ENCODE results near the gene GPR15LG. TPM values are rescaled to one million over a fixed set of nuclear protein-coding genes. Genes with fewer than 3 reads are reported as not detected.

GPR15LG gene
- total RNA-seq, 2 donors from 2014 or later: not detected

- no peaks in the 10 kb centered on the region for H3K9me3 ChIP-seq
- no peak overlapping the region for H3K4me3 ChIP-seq
- H3K27ac ChIP-seq: no peak overlapping the region
- H3K4me1 ChIP-seq (ENCODE audit: control insufficient read depth in 1 of 2, low read depth in 2 of 2): no peaks in the 10 kb centered on the region
- no peak for ATAC-seq (ENCODE audit: insufficient number of reproducible peaks, low FRiP score, low read depth)
- no peak for DNase-seq (ENCODE audit: low spot score)
- no peaks in the 10 kb centered on the region for H3K27me3 ChIP-seq (replicated peaks; ENCODE audit: insufficient read depth)
- TF ChIP-seq, protein P1, sequence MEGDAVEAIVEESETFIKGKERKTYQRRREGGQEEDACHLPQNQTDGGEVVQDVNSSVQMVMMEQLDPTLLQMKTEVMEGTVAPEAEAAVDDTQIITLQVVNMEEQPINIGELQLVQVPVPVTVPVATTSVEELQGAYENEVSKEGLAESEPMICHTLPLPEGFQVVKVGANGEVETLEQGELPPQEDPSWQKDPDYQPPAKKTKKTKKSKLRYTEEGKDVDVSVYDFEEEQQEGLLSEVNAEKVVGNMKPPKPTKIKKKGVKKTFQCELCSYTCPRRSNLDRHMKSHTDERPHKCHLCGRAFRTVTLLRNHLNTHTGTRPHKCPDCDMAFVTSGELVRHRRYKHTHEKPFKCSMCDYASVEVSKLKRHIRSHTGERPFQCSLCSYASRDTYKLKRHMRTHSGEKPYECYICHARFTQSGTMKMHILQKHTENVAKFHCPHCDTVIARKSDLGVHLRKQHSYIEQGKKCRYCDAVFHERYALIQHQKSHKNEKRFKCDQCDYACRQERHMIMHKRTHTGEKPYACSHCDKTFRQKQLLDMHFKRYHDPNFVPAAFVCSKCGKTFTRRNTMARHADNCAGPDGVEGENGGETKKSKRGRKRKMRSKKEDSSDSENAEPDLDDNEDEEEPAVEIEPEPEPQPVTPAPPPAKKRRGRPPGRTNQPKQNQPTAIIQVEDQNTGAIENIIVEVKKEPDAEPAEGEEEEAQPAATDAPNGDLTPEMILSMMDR (IDR thresholded peaks at IDR 0.05): no peak
- H3K36me3 ChIP-seq: no peaks in the 10 kb centered on the region
Observed at GRCh38 chr10:84204122-84204521, 30.5 kb downstream of the GPR15LG start.

DNA sequence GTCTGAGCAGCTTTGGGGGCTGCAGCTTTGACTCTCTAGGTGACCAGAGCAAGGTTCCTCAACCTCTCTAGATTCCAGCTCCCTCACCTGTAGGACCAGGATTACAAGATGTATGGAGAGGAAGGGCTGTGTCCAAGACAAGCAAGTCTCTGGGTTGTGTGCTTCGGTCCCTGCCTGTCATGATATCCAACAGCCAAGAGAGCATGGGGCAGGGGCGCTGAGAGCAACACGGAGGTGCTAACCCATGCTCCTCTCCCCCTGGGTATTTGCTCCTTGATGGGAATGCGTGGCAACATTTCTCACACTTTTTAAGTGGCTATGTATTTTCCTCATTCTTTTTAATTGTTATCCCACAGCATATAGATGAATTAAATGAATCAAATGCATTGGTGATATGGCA is 31.0 kb downstream of the GPR15LG start:
- TF ChIP-seq, protein P1 (IDR thresholded peaks at IDR 0.05): no peak

GRCh38 chr10:84205049-84205852 is 31.6 kb downstream of the GPR15LG start:
- no peaks in the 10 kb centered on the region for H3K36me3 ChIP-seq
- no peak for DNase-seq (ENCODE audit: low spot score)
- ATAC-seq (ENCODE audit: insufficient number of reproducible peaks, low FRiP score, low read depth): no peak

More for the DNA sequence above, 31.0 kb downstream of the GPR15LG start:
- no peak for ATAC-seq (ENCODE audit: insufficient number of reproducible peaks, low FRiP score, low read depth)
- H3K36me3 ChIP-seq: no peaks in the 10 kb centered on the region
- no peaks in the 10 kb centered on the region for H3K27me3 ChIP-seq (replicated peaks; ENCODE audit: insufficient read depth)
- H3K27ac ChIP-seq: no peak overlapping the region
- no peak for DNase-seq (ENCODE audit: low spot score)
- H3K4me3 ChIP-seq: no peak overlapping the region
- H3K4me1 ChIP-seq (ENCODE audit: control insufficient read depth in 1 of 2, low read depth in 2 of 2): no peaks in the 10 kb centered on the region
- no peaks in the 10 kb centered on the region for H3K9me3 ChIP-seq

GRCh38 chr10:84205853-84206525 is 32.4 kb downstream of the GPR15LG start:
- Histone ChIP-seq H3K9me3 (no peaks in the 10 kb centered on the region), H3K4me3 (no peak overlapping the region), H3K27me3 (replicated peaks; ENCODE audit: insufficient read depth) (no peaks in the 10 kb centered on the region), H3K36me3 (no peaks in the 10 kb centered on the region), H3K4me1 (ENCODE audit: control insufficient read depth in 1 of 2, low read depth in 2 of 2) (no peaks in the 10 kb centered on the region), H3K27ac (no peak overlapping the region)
- DNase-seq (ENCODE audit: low spot score) (no peak), ATAC-seq (ENCODE audit: insufficient number of reproducible peaks, low FRiP score, low read depth) (no peak)
- TF ChIP-seq, protein P1 (IDR thresholded peaks at IDR 0.05): no peak

More at GRCh38 chr10:84205049-84205852, 31.6 kb downstream of the GPR15LG start:
- no peaks in the 10 kb centered on the region for H3K27me3 ChIP-seq (replicated peaks; ENCODE audit: insufficient read depth)
- no peaks in the 10 kb centered on the region for H3K4me1 ChIP-seq (ENCODE audit: control insufficient read depth in 1 of 2, low read depth in 2 of 2)
- no peaks in the 10 kb centered on the region for H3K9me3 ChIP-seq
- no peak overlapping the region for H3K27ac ChIP-seq
- TF ChIP-seq, protein P1 (IDR thresholded peaks at IDR 0.05): no peak
- H3K4me3 ChIP-seq: no peak overlapping the region

DNA sequence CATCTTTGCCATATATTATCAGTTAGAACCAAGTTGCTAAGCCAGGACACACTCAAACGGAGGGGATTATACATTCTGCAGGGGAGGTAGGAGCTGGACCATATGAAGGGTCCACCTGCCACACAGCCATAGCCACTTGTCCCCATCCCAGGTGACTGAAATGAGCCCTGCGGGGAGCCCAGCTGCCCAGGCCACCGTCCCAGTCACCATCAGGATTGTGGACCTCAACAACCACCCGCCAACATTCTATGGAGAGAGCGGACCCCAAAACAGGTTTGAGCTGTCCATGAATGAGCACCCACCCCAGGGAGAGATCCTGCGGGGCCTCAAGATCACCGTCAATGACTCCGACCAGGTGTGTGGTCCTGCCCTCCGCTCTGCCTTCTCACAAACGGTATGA is 34.4 kb downstream of the GPR15LG start:
- DNase-seq (ENCODE audit: low spot score): no peak
- H3K36me3 ChIP-seq: no peaks in the 10 kb centered on the region
- ATAC-seq (ENCODE audit: insufficient number of reproducible peaks, low FRiP score, low read depth): no peak
- TF ChIP-seq, protein P1 (IDR thresholded peaks at IDR 0.05): no peak
- no peaks in the 10 kb centered on the region for H3K27me3 ChIP-seq (replicated peaks; ENCODE audit: insufficient read depth)
- no peak overlapping the region for H3K27ac ChIP-seq
- H3K9me3 ChIP-seq: no peaks in the 10 kb centered on the region
- H3K4me1 ChIP-seq (ENCODE audit: control insufficient read depth in 1 of 2, low read depth in 2 of 2): no peaks in the 10 kb centered on the region
- no peak overlapping the region for H3K4me3 ChIP-seq

Measured in thoracic aorta (tissue), 2 donors.